Renal cortical epithelial cell (primary cell): ENCODE data around the gene ZMIZ1. TPM values are rescaled to one million over a fixed set of nuclear protein-coding genes. Genes with fewer than 3 reads are reported as not detected.

Source experiments
- DNase-seq: peaks from one replicate; pipeline ENCODE4 v3.0.0-alpha.2; 2011; ENCODE audit warnings: low read depth
- total RNA-seq: library from RNA; depleted of rRNA; stranded (reverse); fragments of >200 nt; gene quantifications from 2 replicates; pipeline ENCODE4 v1.2.3, GENCODE V29; 2014

ZMIZ1 gene
- total RNA-seq, 1 donor from 2014 or later = 45.0 TPM

GRCh38 chr10:79246606-79247275 is 178.0 kb downstream of the ZMIZ1 start:
- DNase-seq = no peak

GRCh38 chr10:79247373-79248137 is 178.8 kb downstream of the ZMIZ1 start:
- DNase-seq = no peak

- no peak for DNase-seq
Measured at GRCh38 chr10:79248341-79249185, 179.8 kb downstream of the ZMIZ1 start.

GRCh38 chr10:79249186-79250121 is 180.7 kb downstream of the ZMIZ1 start:
- DNase-seq = no peak

GRCh38 chr10:79250259-79250658 is 181.5 kb downstream of the ZMIZ1 start:
- DNase-seq = no peak

GRCh38 chr10:79252450-79252849 is 183.7 kb downstream of the ZMIZ1 start:
- DNase-seq = no peak

GRCh38 chr10:79252971-79253370 is 184.2 kb downstream of the ZMIZ1 start:
- no peak for DNase-seq

GRCh38 chr10:79253704-79254103 is 184.9 kb downstream of the ZMIZ1 start:
- no peak for DNase-seq

- no peak for DNase-seq
Measured at GRCh38 chr10:79254333-79255006, 185.7 kb downstream of the ZMIZ1 start.

GRCh38 chr10:79255007-79255507 is 186.3 kb downstream of the ZMIZ1 start:
- DNase-seq = no peak

- DNase-seq = no peak
Measured at GRCh38 chr10:79256264-79256806, 187.6 kb downstream of the ZMIZ1 start.

- DNase-seq = no peak
Measured at GRCh38 chr10:79258894-79259293, 190.1 kb downstream of the ZMIZ1 start.

- no peak for DNase-seq
Measured at GRCh38 chr10:79259834-79260233, 191.1 kb downstream of the ZMIZ1 start.

GRCh38 chr10:79260811-79261740 is 192.3 kb downstream of the ZMIZ1 start:
- DNase-seq = no peak

GRCh38 chr10:79262131-79262530 is 193.4 kb downstream of the ZMIZ1 start:
- DNase-seq = no peak

- no peak for DNase-seq
Measured at GRCh38 chr10:79262959-79263746, 194.4 kb downstream of the ZMIZ1 start.

- no peak for DNase-seq
Measured at GRCh38 chr10:79263939-79264338, 195.2 kb downstream of the ZMIZ1 start.

- DNase-seq = peak; percentile 56
Measured at GRCh38 chr10:79264942-79265341, 196.2 kb downstream of the ZMIZ1 start.
